Liver (tissue), 9 donors: ENCODE results near the gene EML6. TPM values are rescaled to one million over a fixed set of nuclear protein-coding genes. Genes with fewer than 3 reads are reported as not detected.

ENCODE experiments used
- DNase-seq: peaks from one replicate; pipeline ENCODE4 v3.0.0-alpha.2; 2017; ENCODE audit warnings: low spot score
- H3K27ac ChIP-seq, 2 donors: one replicate each; pipeline ENCODE4 v1.7.0; 2013; ENCODE audit warnings: inconsistent platforms in 2 of 2, low read length in 2 of 2, control low read depth in 1 of 2, low read depth in 1 of 2, mild to moderate bottlenecking in 1 of 2
- H3K27me3 ChIP-seq, 4 donors: one replicate each; pipeline versions ENCODE4 v1.6.1 to v1.7.0; 2013; ENCODE audit warnings: low read length in 3 of 4, inconsistent platforms in 1 of 4, mild to moderate bottlenecking in 1 of 4, moderate library complexity in 1 of 4; ENCODE audit not compliant: control insufficient read depth in 4 of 4, insufficient read depth in 4 of 4
- H3K36me3 ChIP-seq, 4 donors: one replicate each; pipeline versions ENCODE4 v1.6.1 to v1.7.0; 2013; ENCODE audit warnings: low read length in 3 of 4, mild to moderate bottlenecking in 3 of 4, low read depth in 1 of 4, moderate library complexity in 1 of 4; ENCODE audit not compliant: control insufficient read depth in 4 of 4, insufficient read depth in 3 of 4
- H3K4me1 ChIP-seq, 4 donors: one replicate each; pipeline versions ENCODE4 v1.6.1 to v1.7.0; 2013; ENCODE audit warnings: low read length in 3 of 4, mild to moderate bottlenecking in 3 of 4, moderate library complexity in 1 of 4; ENCODE audit not compliant: control insufficient read depth in 4 of 4, insufficient read depth in 4 of 4
- H3K4me3 ChIP-seq, 3 donors: one replicate each; pipeline versions ENCODE4 v1.6.1 to v1.7.0; 2013; ENCODE audit warnings: low read length in 3 of 3, control low read depth in 1 of 3, low read depth in 1 of 3, mild to moderate bottlenecking in 1 of 3
- H3K9ac ChIP-seq, 2 donors: one replicate each; pipeline ENCODE4 v1.7.0; 2013; ENCODE audit warnings: low read length in 2 of 2, mild to moderate bottlenecking in 2 of 2, moderate library complexity in 2 of 2, control low read depth in 1 of 2, low read depth in 1 of 2
- H3K9me3 ChIP-seq, 4 donors: one replicate each; pipeline versions ENCODE4 v1.6.1 to v1.7.0; 2013; ENCODE audit warnings: low read length in 3 of 4; ENCODE audit not compliant: control insufficient read depth in 4 of 4
- EGR1 ChIP-seq, 2 donors: IDR thresholded peaks; 2 replicates each; pipeline ENCODE4 v1.6.1; 2016 to 2018; ENCODE audit warnings: antibody characterized with exemption in 2 of 2, low read depth in 2 of 2
- FOXA1 ChIP-seq: IDR thresholded peaks from 2 replicates; pipeline ENCODE4 v1.6.1; 2016; ENCODE audit warnings: antibody characterized with exemption
- FOXA2 ChIP-seq: IDR thresholded peaks from 2 replicates; pipeline ENCODE4 v1.6.1; 2016; ENCODE audit warnings: antibody characterized with exemption
- GABPA ChIP-seq, 2 donors: IDR thresholded peaks in 1 of 2; conservative IDR thresholded peaks in 1 of 2; 2 replicates each; pipeline ENCODE4 v1.6.1; 2016; ENCODE audit warnings: antibody characterized with exemption in 2 of 2, mild to moderate bottlenecking in 1 of 2, moderate library complexity in 1 of 2
- HNF4A ChIP-seq, 2 donors: conservative IDR thresholded peaks; 2 replicates each; pipeline ENCODE4 v1.6.1; 2016; ENCODE audit warnings: antibody characterized with exemption in 2 of 2, mild to moderate bottlenecking in 2 of 2
- HNF4G ChIP-seq: IDR thresholded peaks from 2 replicates; pipeline ENCODE4 v1.6.1; 2016; ENCODE audit warnings: antibody characterized with exemption
- JUND ChIP-seq, 2 donors: IDR thresholded peaks; 2 replicates each; pipeline ENCODE4 v1.6.1; 2016; ENCODE audit warnings: antibody characterized with exemption in 2 of 2
- NR2F2 ChIP-seq: IDR thresholded peaks from 2 replicates; pipeline ENCODE4 v1.6.1; 2016; ENCODE audit warnings: antibody characterized with exemption
- RAD21 ChIP-seq, 2 donors: IDR thresholded peaks; 2 replicates each; pipeline ENCODE4 v1.6.1; 2016; ENCODE audit warnings: antibody characterized with exemption in 2 of 2, mild to moderate bottlenecking in 2 of 2
- RXRA ChIP-seq, 2 donors: IDR thresholded peaks; 2 replicates each; pipeline ENCODE4 v1.6.1; 2017 to 2018; ENCODE audit warnings: antibody characterized with exemption in 2 of 2, mild to moderate bottlenecking in 1 of 2
- SP1 ChIP-seq: IDR thresholded peaks from 2 replicates; pipeline ENCODE4 v1.6.1; 2018; ENCODE audit warnings: antibody characterized with exemption, mild to moderate bottlenecking
- TAF1 ChIP-seq: conservative IDR thresholded peaks from 2 replicates; pipeline ENCODE4 v1.6.1; 2016; ENCODE audit warnings: antibody characterized with exemption, mild to moderate bottlenecking
- YY1 ChIP-seq: IDR thresholded peaks from 2 replicates; pipeline ENCODE4 v1.6.1; 2016; ENCODE audit warnings: antibody characterized with exemption, mild to moderate bottlenecking
- WGBS: extraction: QIAGEN DNeasy Blood & Tissue Kit; methylation state at CpG from one replicate; pipeline ENCODE4 v1.1.7; 2013; 5-methylcytosine and 5-hydroxymethylcytosine counted together
- polyA plus RNA-seq, 2 donors: library from polyadenylated mRNA; stranded (reverse) in 1 of 2; unstranded in 1 of 2; fragments of 200-250 nt in 1 of 2; fragments of >200 nt in 1 of 2; fragmentation: Nextera tagmentation in 1 of 2; extraction: Ambion mirVana in 1 of 2; gene quantifications; one replicate each; pipeline versions ENCODE4 v1.2.1 to v1.2.3, GENCODE V29; 2013 to 2015
- total RNA-seq, 2 donors: library from RNA; depleted of rRNA; stranded (reverse); fragments of >200 nt; gene quantifications; one replicate each; pipeline ENCODE4 v1.2.3, GENCODE V29; 2014
- TF ChIP-seq, protein P1 (sequence below): IDR thresholded peaks from 2 replicates; pipeline ENCODE4 v1.6.1; 2016; ENCODE audit warnings: antibody characterized with exemption
- TF ChIP-seq, protein P2 (sequence below): IDR thresholded peaks from 2 replicates; pipeline ENCODE4 v1.6.1; 2016; ENCODE audit warnings: antibody characterized with exemption
- TF ChIP-seq, protein P3 (sequence below): fragments of 150-350 bp; IDR thresholded peaks from 2 replicates; pipeline ENCODE4 v1.5.1; 2017; ENCODE audit warnings: improper control_type of control experiment, low read depth, low read length; ENCODE audit not compliant: missing input control
- TF ChIP-seq, protein P4 (sequence below): IDR thresholded peaks from 2 replicates; pipeline ENCODE4 v1.6.1; 2016; ENCODE audit warnings: antibody characterized with exemption
- TF ChIP-seq, protein P5 (sequence below): IDR thresholded peaks from 2 replicates; pipeline ENCODE4 v1.6.1; 2016; ENCODE audit warnings: antibody characterized with exemption, mild to moderate bottlenecking
- donor health status: healthy.
- donor health status: healthy.
- donor health status: healthy.
- donor health status: healthy.
- donor health status: healthy.

EML6 gene
- total and polyA plus RNA-seq, 4 donors: 0.33 to 3.0 (median 1.4) TPM

DNA sequence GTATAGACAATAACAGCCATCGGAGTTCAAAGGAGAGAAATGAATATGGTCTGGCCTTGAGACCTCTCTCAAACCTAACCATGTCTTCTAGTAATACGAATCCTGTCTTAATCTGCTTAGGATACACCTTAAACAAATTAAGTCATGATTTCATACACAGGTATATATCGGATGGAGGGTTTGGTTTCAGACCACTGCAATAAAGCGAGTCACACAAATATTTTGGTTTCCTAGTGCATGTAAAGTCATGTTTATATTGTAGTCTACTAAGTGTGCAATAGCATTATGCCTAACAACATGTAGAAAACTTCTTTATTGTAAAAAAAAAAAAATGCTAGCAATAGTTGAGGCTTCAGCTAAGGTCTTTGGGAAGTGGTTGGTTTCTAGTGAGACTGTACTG lies 73.8 kb downstream of the EML6 start:
- no peaks in the 10 kb centered on the region for H3K36me3 ChIP-seq
- no peak overlapping the region for H3K27ac ChIP-seq
- 94% methylated on average over 4 of the region's 4 CpGs for WGBS
- H3K4me3 ChIP-seq: no peak overlapping the region
- H3K9ac ChIP-seq: no peak overlapping the region
- no peaks in the 10 kb centered on the region for H3K4me1 ChIP-seq
- H3K27me3 ChIP-seq: no peaks in the 10 kb centered on the region
- TF ChIP-seq, protein P1, sequence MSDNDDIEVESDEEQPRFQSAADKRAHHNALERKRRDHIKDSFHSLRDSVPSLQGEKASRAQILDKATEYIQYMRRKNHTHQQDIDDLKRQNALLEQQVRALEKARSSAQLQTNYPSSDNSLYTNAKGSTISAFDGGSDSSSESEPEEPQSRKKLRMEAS: no peak
- TF ChIP-seq TAF1 (no peak), GABPA (IDR thresholded peaks at IDR 0.05 in 1 of 2, conservative IDR thresholded peaks at IDR 0.05 in 1 of 2) (no peak)
- H3K9me3 ChIP-seq: no peaks in the 10 kb centered on the region
- DNase-seq: no peak

DNA sequence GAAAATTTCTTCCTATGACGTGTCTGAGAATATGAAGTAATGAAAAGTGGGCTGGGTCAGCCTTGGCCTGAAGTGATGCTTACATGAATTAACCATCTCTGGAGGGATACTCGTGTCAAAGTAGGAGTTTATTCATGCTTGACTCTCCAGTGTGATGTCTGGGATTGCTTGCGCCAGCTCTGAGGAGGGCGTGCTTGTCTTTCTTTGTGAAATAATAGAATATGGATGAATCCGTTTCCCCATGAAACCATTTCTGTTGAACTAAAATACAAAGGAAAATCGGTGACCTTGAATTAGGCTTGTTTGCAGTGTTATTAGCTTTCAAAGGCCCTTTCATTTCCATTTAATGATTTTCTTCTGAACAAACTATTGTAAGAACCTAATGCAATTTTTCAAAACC lies 77.9 kb downstream of the EML6 start:
- WGBS: 92% methylated on average over 6 of the region's 6 CpGs

DNA sequence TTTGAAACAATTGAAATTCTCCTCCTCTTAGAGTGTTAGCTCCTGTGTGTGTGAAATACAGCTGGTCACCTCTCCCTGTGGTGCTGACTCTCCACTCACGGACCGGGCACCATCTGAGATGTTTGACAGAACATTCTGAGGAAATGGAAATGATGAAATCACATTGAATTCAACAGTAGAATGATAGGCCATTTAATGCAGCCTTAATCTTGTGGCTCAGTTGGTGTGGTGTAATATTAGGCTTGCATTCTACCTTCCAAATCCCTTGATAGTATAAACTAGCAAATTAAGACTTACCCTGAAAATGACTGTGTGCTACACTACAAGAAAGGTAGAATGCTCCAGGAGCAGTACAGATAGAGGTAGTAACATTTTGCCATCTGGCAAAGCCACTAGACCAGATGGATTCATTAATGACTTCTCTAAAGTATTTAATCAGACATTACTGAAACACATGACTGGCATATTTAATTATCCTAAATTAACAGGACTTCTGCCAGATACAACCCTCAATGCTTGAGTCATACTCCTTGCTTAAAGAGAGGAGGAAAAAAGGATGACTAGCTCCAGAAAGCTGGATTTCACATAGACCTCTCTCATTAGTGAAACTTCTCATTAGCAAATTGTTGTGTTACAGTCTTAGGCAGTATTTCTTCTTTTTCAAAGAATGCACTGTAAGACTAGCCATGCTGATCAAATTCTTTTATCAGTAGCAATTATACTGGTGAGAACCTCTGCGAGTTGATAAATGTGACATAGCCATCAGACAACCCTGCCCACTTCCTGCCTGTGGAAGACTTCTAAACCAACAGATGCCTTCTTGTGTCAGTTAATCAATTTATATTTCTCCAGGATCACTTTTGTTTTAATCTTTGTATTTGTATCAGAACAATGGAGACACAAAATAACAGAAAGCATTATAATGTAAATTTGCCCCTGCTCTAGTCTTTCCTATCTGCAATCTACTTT lies 80.6 kb downstream of the EML6 start:
- Histone ChIP-seq H3K27me3 (no peaks in the 10 kb centered on the region), H3K4me1 (no peaks in the 10 kb centered on the region), H3K9me3 (no peaks in the 10 kb centered on the region), H3K36me3 (no peaks in the 10 kb centered on the region), H3K4me3 (no peak overlapping the region), H3K27ac (no peak overlapping the region), H3K9ac (no peak overlapping the region)
- WGBS: 73% methylated on average over 3 of the region's 3 CpGs
- no peak for DNase-seq
- TF ChIP-seq, protein P1: no peak
- TF ChIP-seq YY1 (no peak), EGR1 (IDR thresholded peaks at IDR 0.05; ENCODE audit: low read depth in 2 of 2) (no peak), SP1 (no peak), TAF1 (no peak), JUND (IDR thresholded peaks at IDR 0.05) (no peak), FOXA2 (no peak), GABPA (IDR thresholded peaks at IDR 0.05 in 1 of 2, conservative IDR thresholded peaks at IDR 0.05 in 1 of 2) (no peak), FOXA1 (no peak), HNF4G (no peak), HNF4A (conservative IDR thresholded peaks at IDR 0.05) (no peak), RXRA (IDR thresholded peaks at IDR 0.05) (no peak), NR2F2 (no peak), RAD21 (IDR thresholded peaks at IDR 0.05) (no peak)
- TF ChIP-seq, protein P2, sequence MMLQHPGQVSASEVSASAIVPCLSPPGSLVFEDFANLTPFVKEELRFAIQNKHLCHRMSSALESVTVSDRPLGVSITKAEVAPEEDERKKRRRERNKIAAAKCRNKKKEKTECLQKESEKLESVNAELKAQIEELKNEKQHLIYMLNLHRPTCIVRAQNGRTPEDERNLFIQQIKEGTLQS: no peak
- TF ChIP-seq, protein P3, sequence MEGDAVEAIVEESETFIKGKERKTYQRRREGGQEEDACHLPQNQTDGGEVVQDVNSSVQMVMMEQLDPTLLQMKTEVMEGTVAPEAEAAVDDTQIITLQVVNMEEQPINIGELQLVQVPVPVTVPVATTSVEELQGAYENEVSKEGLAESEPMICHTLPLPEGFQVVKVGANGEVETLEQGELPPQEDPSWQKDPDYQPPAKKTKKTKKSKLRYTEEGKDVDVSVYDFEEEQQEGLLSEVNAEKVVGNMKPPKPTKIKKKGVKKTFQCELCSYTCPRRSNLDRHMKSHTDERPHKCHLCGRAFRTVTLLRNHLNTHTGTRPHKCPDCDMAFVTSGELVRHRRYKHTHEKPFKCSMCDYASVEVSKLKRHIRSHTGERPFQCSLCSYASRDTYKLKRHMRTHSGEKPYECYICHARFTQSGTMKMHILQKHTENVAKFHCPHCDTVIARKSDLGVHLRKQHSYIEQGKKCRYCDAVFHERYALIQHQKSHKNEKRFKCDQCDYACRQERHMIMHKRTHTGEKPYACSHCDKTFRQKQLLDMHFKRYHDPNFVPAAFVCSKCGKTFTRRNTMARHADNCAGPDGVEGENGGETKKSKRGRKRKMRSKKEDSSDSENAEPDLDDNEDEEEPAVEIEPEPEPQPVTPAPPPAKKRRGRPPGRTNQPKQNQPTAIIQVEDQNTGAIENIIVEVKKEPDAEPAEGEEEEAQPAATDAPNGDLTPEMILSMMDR: no peak
- TF ChIP-seq, protein P4, sequence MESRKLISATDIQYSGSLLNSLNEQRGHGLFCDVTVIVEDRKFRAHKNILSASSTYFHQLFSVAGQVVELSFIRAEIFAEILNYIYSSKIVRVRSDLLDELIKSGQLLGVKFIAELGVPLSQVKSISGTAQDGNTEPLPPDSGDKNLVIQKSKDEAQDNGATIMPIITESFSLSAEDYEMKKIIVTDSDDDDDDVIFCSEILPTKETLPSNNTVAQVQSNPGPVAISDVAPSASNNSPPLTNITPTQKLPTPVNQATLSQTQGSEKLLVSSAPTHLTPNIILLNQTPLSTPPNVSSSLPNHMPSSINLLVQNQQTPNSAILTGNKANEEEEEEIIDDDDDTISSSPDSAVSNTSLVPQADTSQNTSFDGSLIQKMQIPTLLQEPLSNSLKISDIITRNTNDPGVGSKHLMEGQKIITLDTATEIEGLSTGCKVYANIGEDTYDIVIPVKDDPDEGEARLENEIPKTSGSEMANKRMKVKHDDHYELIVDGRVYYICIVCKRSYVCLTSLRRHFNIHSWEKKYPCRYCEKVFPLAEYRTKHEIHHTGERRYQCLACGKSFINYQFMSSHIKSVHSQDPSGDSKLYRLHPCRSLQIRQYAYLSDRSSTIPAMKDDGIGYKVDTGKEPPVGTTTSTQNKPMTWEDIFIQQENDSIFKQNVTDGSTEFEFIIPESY: no peak
- TF ChIP-seq, protein P5, sequence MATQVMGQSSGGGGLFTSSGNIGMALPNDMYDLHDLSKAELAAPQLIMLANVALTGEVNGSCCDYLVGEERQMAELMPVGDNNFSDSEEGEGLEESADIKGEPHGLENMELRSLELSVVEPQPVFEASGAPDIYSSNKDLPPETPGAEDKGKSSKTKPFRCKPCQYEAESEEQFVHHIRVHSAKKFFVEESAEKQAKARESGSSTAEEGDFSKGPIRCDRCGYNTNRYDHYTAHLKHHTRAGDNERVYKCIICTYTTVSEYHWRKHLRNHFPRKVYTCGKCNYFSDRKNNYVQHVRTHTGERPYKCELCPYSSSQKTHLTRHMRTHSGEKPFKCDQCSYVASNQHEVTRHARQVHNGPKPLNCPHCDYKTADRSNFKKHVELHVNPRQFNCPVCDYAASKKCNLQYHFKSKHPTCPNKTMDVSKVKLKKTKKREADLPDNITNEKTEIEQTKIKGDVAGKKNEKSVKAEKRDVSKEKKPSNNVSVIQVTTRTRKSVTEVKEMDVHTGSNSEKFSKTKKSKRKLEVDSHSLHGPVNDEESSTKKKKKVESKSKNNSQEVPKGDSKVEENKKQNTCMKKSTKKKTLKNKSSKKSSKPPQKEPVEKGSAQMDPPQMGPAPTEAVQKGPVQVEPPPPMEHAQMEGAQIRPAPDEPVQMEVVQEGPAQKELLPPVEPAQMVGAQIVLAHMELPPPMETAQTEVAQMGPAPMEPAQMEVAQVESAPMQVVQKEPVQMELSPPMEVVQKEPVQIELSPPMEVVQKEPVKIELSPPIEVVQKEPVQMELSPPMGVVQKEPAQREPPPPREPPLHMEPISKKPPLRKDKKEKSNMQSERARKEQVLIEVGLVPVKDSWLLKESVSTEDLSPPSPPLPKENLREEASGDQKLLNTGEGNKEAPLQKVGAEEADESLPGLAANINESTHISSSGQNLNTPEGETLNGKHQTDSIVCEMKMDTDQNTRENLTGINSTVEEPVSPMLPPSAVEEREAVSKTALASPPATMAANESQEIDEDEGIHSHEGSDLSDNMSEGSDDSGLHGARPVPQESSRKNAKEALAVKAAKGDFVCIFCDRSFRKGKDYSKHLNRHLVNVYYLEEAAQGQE: no peak

More for the DNA sequence above, 77.9 kb downstream of the EML6 start:
- no peak for DNase-seq
- no peak for TF ChIP-seq HNF4G
- no peak for TF ChIP-seq RXRA (IDR thresholded peaks at IDR 0.05)
- Histone ChIP-seq H3K9ac (no peak overlapping the region), H3K36me3 (no peaks in the 10 kb centered on the region), H3K4me1 (no peaks in the 10 kb centered on the region), H3K27ac (no peak overlapping the region), H3K27me3 (no peaks in the 10 kb centered on the region), H3K4me3 (no peak overlapping the region), H3K9me3 (no peaks in the 10 kb centered on the region)
